GM12864 (cell line): Measurements from ENCODE around the gene POFUT1.

ENCODE experiments used
- DNase-seq: peaks from one replicate; pipeline ENCODE4 v3.0.0-alpha.2; 2011; ENCODE audit warnings: low read depth
- H3K4me3 ChIP-seq: 2 replicates; pipeline ENCODE4 v1.5.1; 2011; ENCODE audit warnings: mild to moderate bottlenecking, low read depth, low read length, control low read depth
- CTCF ChIP-seq: IDR thresholded peaks from 2 replicates; pipeline ENCODE4 v1.5.1; 2011; ENCODE audit warnings: low read depth, mild to moderate bottlenecking, moderate library complexity, low read length, control low read depth, inconsistent platforms; ENCODE audit errors: missing control alignments

Gene POFUT1

GRCh38 chr20:32207626-32208498 is at the start of gene POFUT1, which contains the start of gene PLAGL2:
Gene POFUT1, plus strand, starts transcription at chr20:32207880. Its CDS starts 62 bp downstream, at chr20:32207942.
Gene PLAGL2, minus strand, starts transcription at chr20:32207743. Its CDS starts 5,565 bp downstream, at chr20:32202178.
- TF ChIP-seq CTCF = peak; percentile 23
- DNase-seq = peak; percentile 49
- H3K4me3 ChIP-seq = peak within 1 kb of the TSS; percentile 70

GRCh38 chr20:32158351-32158750 is 49.3 kb upstream of the POFUT1 start:
- no peak for TF ChIP-seq CTCF
- DNase-seq = no peak
- no peak overlapping the region for H3K4me3 ChIP-seq

GRCh38 chr20:32158943-32159660 is 48.6 kb upstream of the POFUT1 start:
- no peak for DNase-seq
- no peak for TF ChIP-seq CTCF

GRCh38 chr20:32159766-32160221 is 47.9 kb upstream of the POFUT1 start:
- H3K4me3 ChIP-seq = no peak overlapping the region
- no peak for TF ChIP-seq CTCF
- no peak for DNase-seq

More at GRCh38 chr20:32158943-32159660, 48.6 kb upstream of the POFUT1 start:
- H3K4me3 ChIP-seq = no peak overlapping the region

- no peak for DNase-seq
- no peak overlapping the region for H3K4me3 ChIP-seq
- TF ChIP-seq CTCF = no peak
These were observed 47.3 kb upstream of the POFUT1 start for GRCh38 chr20:32160341-32160740.

- no peak overlapping the region for H3K4me3 ChIP-seq
- TF ChIP-seq CTCF = no peak
- DNase-seq = no peak
These were observed 45.3 kb upstream of the POFUT1 start for GRCh38 chr20:32162351-32162750.
